ENCODE data around the gene TUBG2.
"Not testable (repeated sequence)": the region's sequence is repeated elsewhere in the genome, so short reads cannot be mapped to it uniquely, and the experiment has no call there.

The TUBG2 gene

GRCh38 chr17:42659079-42659931, at the start of gene TUBG2:
TUBG2 (plus strand) TSS chr17:42659284; CDS start chr17:42659504, 220 bp downstream.
- peak; percentile 84 for DNase-seq

- DNase-seq, result not testable (repeated sequence)
Observed at GRCh38 chr17:42609814-42610801, 49.0 kb upstream of the TUBG2 start.

- DNase-seq, result no peak
Observed at GRCh38 chr17:42612013-42612412, 47.1 kb upstream of the TUBG2 start.

GRCh38 chr17:42613699-42614295, 45.3 kb upstream of the TUBG2 start:
- no peak for DNase-seq

GRCh38 chr17:42617956-42618431, 41.1 kb upstream of the TUBG2 start:
- DNase-seq, result no peak

- no peak for DNase-seq
Observed at GRCh38 chr17:42618442-42619150, 40.5 kb upstream of the TUBG2 start.

GRCh38 chr17:42621987-42622386, 37.1 kb upstream of the TUBG2 start:
- not testable (repeated sequence) for DNase-seq

GRCh38 chr17:42623271-42623670, 35.8 kb upstream of the TUBG2 start:
- no peak for DNase-seq

- DNase-seq, result no peak
Observed at GRCh38 chr17:42623732-42624596, 35.1 kb upstream of the TUBG2 start.

- DNase-seq, result not testable (repeated sequence)
Observed at GRCh38 chr17:42627032-42627764, 31.9 kb upstream of the TUBG2 start.

- no peak for DNase-seq
Observed at GRCh38 chr17:42629411-42630009, 29.6 kb upstream of the TUBG2 start.

- DNase-seq, result no peak
Observed at GRCh38 chr17:42632949-42633444, 26.1 kb upstream of the TUBG2 start.

GRCh38 chr17:42639525-42640113, 19.5 kb upstream of the TUBG2 start:
- no peak for DNase-seq

GRCh38 chr17:42640121-42640520, 19.0 kb upstream of the TUBG2 start:
- no peak for DNase-seq

- DNase-seq, result no peak
Observed at GRCh38 chr17:42642336-42642735, 16.7 kb upstream of the TUBG2 start.

GRCh38 chr17:42647778-42648177, 11.3 kb upstream of the TUBG2 start:
- DNase-seq, result no peak

GRCh38 chr17:42651392-42651791, 7.7 kb upstream of the TUBG2 start:
- no peak for DNase-seq

GRCh38 chr17:42653179-42654124, 5.6 kb upstream of the TUBG2 start:
- no peak for DNase-seq
